ENCODE measurements around the gene ZFPM1.

ZFPM1 gene

GRCh38 chr16:88577166-88577565 is 124.1 kb downstream of the ZFPM1 start:
- no peak for DNase-seq

GRCh38 chr16:88578446-88579313 is 125.6 kb downstream of the ZFPM1 start:
- DNase-seq = no peak

GRCh38 chr16:88580371-88580770 is 127.3 kb downstream of the ZFPM1 start:
- DNase-seq = no peak

- DNase-seq = no peak
Observed at GRCh38 chr16:88581033-88581432, 128.0 kb downstream of the ZFPM1 start.

- no peak for DNase-seq
Observed at GRCh38 chr16:88582912-88583575, 130.0 kb downstream of the ZFPM1 start.

- DNase-seq = no peak
Observed at GRCh38 chr16:88584676-88585075, 131.6 kb downstream of the ZFPM1 start.

GRCh38 chr16:88585269-88585668 is 132.2 kb downstream of the ZFPM1 start:
- DNase-seq = no peak

- no peak for DNase-seq
Observed at GRCh38 chr16:88585927-88586581, 133.0 kb downstream of the ZFPM1 start.

Measured in activated naive CD4-positive, alpha-beta T cell treated with anti-CD3 and anti-CD28 coated beads, Interleukin-2, amount 50 U/mL, for 16 hours (primary cell).